ENCODE measurements around the gene IFI6. TPM values are rescaled to one million over a fixed set of nuclear protein-coding genes. Genes with fewer than 3 reads are reported as not detected.
A peak's percentile ranks its signal among the peaks of the same experiment; 100 is the strongest.

IFI6 gene
- total RNA-seq, 1 experiment from 2014 or later: 4.3 TPM

DNA sequence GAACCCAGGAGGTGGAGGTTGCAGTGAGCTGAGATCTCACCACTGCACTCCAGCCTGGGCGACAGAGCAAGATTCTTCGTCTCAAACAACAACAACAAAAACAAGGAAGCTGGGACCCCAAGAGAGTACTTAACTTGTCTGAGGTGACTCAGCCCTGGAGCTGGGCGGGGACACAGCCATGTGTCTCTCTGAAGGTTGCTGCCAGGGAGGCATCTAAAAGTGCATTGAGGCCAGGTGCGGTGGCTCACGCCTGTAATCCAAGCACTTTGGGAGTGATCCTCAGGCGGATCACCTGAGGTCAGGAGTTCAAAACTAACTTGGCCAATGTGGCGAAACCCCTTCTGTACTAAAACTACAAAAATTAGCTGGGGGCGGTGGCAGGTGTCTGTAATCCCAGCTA, 7.7 kb downstream of the IFI6 start:
- Histone ChIP-seq H3T11ph (ENCODE audit: low read length) (no peak overlapping the region), H3K79me2 (ENCODE audit: insufficient read depth, low read length) (no peaks in the 10 kb centered on the region), H3K23ac (ENCODE audit: insufficient read length, low read depth, low read length) (no peak overlapping the region), H3K4me2 (ENCODE audit: insufficient read depth, insufficient read length, low read length) (no peak overlapping the region), H4K8ac (replicated peaks; ENCODE audit: insufficient read length, low read depth, low read length) (no peak overlapping the region), H3K9ac (ENCODE audit: extremely low read depth, insufficient read length, low read length) (no peak overlapping the region), H4K5ac (ENCODE audit: insufficient read length, low read depth, low read length) (no peak overlapping the region), H2BK15ac (ENCODE audit: low read depth, low read length) (no peak overlapping the region), H3K4ac (ENCODE audit: low read depth, low read length) (no peak overlapping the region), H3K27me3 (ENCODE audit: insufficient read depth, low read length) (no peaks in the 10 kb centered on the region), H3K27ac (ENCODE audit: insufficient read length, low read depth, low read length) (no peak overlapping the region), H4K20me1 (ENCODE audit: control insufficient read depth, insufficient read depth, insufficient read length) (no peaks in the 10 kb centered on the region), H3K14ac (ENCODE audit: insufficient read depth, low read length) (no peak overlapping the region), H2BK5ac (ENCODE audit: insufficient read length, low read length) (no peak overlapping the region), H2BK120ac (ENCODE audit: low read depth, low read length, poor library complexity, severe bottlenecking) (no peak overlapping the region), H2AFZ (ENCODE audit: low read length) (no peak overlapping the region), H2BK20ac (ENCODE audit: low read depth, low read length, poor library complexity, severe bottlenecking) (no peak overlapping the region), H2AK5ac (ENCODE audit: insufficient read length, low read length) (no peak overlapping the region), H3K18ac (ENCODE audit: insufficient read length, low read depth, low read length) (no peak overlapping the region), H3K9me3 (ENCODE audit: control insufficient read depth, low read depth, low read length) (no peaks in the 10 kb centered on the region), H3K79me1 (ENCODE audit: insufficient read depth, low read depth, low read length, poor library complexity, severe bottlenecking) (no peaks in the 10 kb centered on the region), H3K56ac (ENCODE audit: insufficient read length, low read depth, low read length) (no peak overlapping the region), H2BK12ac (ENCODE audit: insufficient read length, low read depth, low read length) (no peak overlapping the region), H4K91ac (ENCODE audit: insufficient read length, low read depth, low read length) (no peak overlapping the region), H3K23me2 (ENCODE audit: insufficient read length, low read depth, low read length, poor library complexity, severe bottlenecking) (peaks cover 6% of the 10 kb centered on the region), H3K4me1 (ENCODE audit: insufficient read depth, low read length) (peaks cover 5% of the 10 kb centered on the region; the same call in 1 of the 2 replicates)
- H3K27ac Mint-ChIP-seq: no peak overlapping the region
- no CpG with 5 or more reads among the region's 8 CpGs for WGBS (ENCODE audit: extremely low coverage, insufficient read length, low lambda C conversion rate)
- TF ChIP-seq, protein P1, sequence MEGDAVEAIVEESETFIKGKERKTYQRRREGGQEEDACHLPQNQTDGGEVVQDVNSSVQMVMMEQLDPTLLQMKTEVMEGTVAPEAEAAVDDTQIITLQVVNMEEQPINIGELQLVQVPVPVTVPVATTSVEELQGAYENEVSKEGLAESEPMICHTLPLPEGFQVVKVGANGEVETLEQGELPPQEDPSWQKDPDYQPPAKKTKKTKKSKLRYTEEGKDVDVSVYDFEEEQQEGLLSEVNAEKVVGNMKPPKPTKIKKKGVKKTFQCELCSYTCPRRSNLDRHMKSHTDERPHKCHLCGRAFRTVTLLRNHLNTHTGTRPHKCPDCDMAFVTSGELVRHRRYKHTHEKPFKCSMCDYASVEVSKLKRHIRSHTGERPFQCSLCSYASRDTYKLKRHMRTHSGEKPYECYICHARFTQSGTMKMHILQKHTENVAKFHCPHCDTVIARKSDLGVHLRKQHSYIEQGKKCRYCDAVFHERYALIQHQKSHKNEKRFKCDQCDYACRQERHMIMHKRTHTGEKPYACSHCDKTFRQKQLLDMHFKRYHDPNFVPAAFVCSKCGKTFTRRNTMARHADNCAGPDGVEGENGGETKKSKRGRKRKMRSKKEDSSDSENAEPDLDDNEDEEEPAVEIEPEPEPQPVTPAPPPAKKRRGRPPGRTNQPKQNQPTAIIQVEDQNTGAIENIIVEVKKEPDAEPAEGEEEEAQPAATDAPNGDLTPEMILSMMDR (conservative IDR thresholded peaks at IDR 0.05): no peak
- H3K4me3 Mint-ChIP-seq: no peak overlapping the region
- no peaks in the 10 kb centered on the region for H3K36me3 Mint-ChIP-seq (ENCODE audit: insufficient read depth in 1 of 3, low read depth in 3 of 3)
- DNase-seq: peak; percentile 54
- H3K9me3 Mint-ChIP-seq: no peaks in the 10 kb centered on the region
- H3K4me1 Mint-ChIP-seq: peaks cover 21 to 24% of the 10 kb centered on the region in 2 experiments
- peaks cover 2% of the 10 kb centered on the region for H3K27me3 Mint-ChIP-seq (ENCODE audit: low read depth)

Data from H9 (cell line).